Stimulated activated CD8-positive, alpha-beta memory T cell treated with anti-CD3 and anti-CD28 coated beads, Interleukin-12 subunit alpha, Interleukin-12 subunit beta, amount 100 ng/mL, for 24 hours (primary cell): ENCODE results near the gene PIK3AP1.

Source experiments
- DNase-seq: peaks from one replicate; pipeline ENCODE4 v3.0.0-alpha.2; 2020; ENCODE audit errors: extremely low read depth

The PIK3AP1 gene

GRCh38 chr10:96610817-96611216 is 109.5 kb downstream of the PIK3AP1 start:
- DNase-seq = no peak

GRCh38 chr10:96609510-96609909 is 110.8 kb downstream of the PIK3AP1 start:
- DNase-seq = no peak

GRCh38 chr10:96608805-96609204 is 111.5 kb downstream of the PIK3AP1 start:
- DNase-seq = no peak

GRCh38 chr10:96608262-96608661 is 112.1 kb downstream of the PIK3AP1 start:
- no peak for DNase-seq

- no peak for DNase-seq
Observed at GRCh38 chr10:96606946-96607345, 113.4 kb downstream of the PIK3AP1 start.

- DNase-seq = no peak
Observed at GRCh38 chr10:96606216-96606615, 114.1 kb downstream of the PIK3AP1 start.

- DNase-seq = no peak
Observed at GRCh38 chr10:96600337-96600736, 120.0 kb downstream of the PIK3AP1 start.

- no peak for DNase-seq
Observed at GRCh38 chr10:96598846-96599245, 121.5 kb downstream of the PIK3AP1 start.

- DNase-seq = no peak
Observed at GRCh38 chr10:96596422-96597407, 123.6 kb downstream of the PIK3AP1 start.

GRCh38 chr10:96595741-96596140 is 124.6 kb downstream of the PIK3AP1 start:
- no peak for DNase-seq

GRCh38 chr10:96591946-96592345 is 128.4 kb downstream of the PIK3AP1 start:
- DNase-seq = no peak

GRCh38 chr10:96588616-96589419 is 131.5 kb downstream of the PIK3AP1 start:
- no peak for DNase-seq

- DNase-seq = no peak
Observed at GRCh38 chr10:96588060-96588554, 132.2 kb downstream of the PIK3AP1 start.

GRCh38 chr10:96587264-96588059 is 132.9 kb downstream of the PIK3AP1 start:
- no peak for DNase-seq

GRCh38 chr10:96586419-96587263 is 133.7 kb downstream of the PIK3AP1 start, which contains the start of gene TM9SF3:
TM9SF3 (minus strand) TSS chr10:96587012; CDS start chr10:96586835, 177 bp downstream.
- peak; percentile 85 for DNase-seq

GRCh38 chr10:96585736-96586418 is 134.4 kb downstream of the PIK3AP1 start:
- DNase-seq = no peak

GRCh38 chr10:96584474-96584873 is 135.8 kb downstream of the PIK3AP1 start:
- no peak for DNase-seq

- no peak for DNase-seq
Observed at GRCh38 chr10:96584035-96584434, 136.3 kb downstream of the PIK3AP1 start.

GRCh38 chr10:96579133-96579532 is 141.2 kb downstream of the PIK3AP1 start:
- no peak for DNase-seq

- DNase-seq = no peak
Observed at GRCh38 chr10:96578633-96579032, 141.7 kb downstream of the PIK3AP1 start.
